ENCODE measurements around the gene C2CD4A.
"Not testable (repeated sequence)": the region's sequence is repeated elsewhere in the genome, so short reads cannot be mapped to it uniquely, and the experiment has no call there.

Gene C2CD4A

GRCh38 chr15:62035256-62035924, 31.4 kb upstream of the C2CD4A start:
- no peaks in the 10 kb centered on the region for H3K9me3 ChIP-seq (ENCODE audit: insufficient read depth, low read length)
- H3K36me3 ChIP-seq (ENCODE audit: insufficient read depth, insufficient read length, low read length), result no peaks in the 10 kb centered on the region
- no peak for DNase-seq (ENCODE audit: low read depth, low spot score)
- no peaks in the 10 kb centered on the region for H3K27me3 ChIP-seq (ENCODE audit: insufficient read depth, insufficient read length)
- no peak for TF ChIP-seq SUZ12 (IDR thresholded peaks at IDR 0.05; ENCODE audit: extremely low read depth, insufficient read depth, insufficient read length)
- TF ChIP-seq YY1 (IDR thresholded peaks at IDR 0.05; ENCODE audit: insufficient read depth, insufficient read length), result no peak
- no peak for TF ChIP-seq ZNF274 (IDR thresholded peaks at IDR 0.05; ENCODE audit: low read depth, low read length)
- H3K4me1 ChIP-seq (ENCODE audit: insufficient read depth, insufficient read length), result no peaks in the 10 kb centered on the region
- H3K4me3 ChIP-seq (ENCODE audit: insufficient read length, low read depth), result no peak overlapping the region
- H3K9ac ChIP-seq (ENCODE audit: insufficient read length, low read depth), result no peak overlapping the region

GRCh38 chr15:62046078-62046743, 20.6 kb upstream of the C2CD4A start:
- no peaks in the 10 kb centered on the region for H3K4me1 ChIP-seq (ENCODE audit: insufficient read depth, insufficient read length)
- no peak overlapping the region for H3K4me3 ChIP-seq (ENCODE audit: insufficient read length, low read depth)
- H3K36me3 ChIP-seq (ENCODE audit: insufficient read depth, insufficient read length, low read length), result no peaks in the 10 kb centered on the region
- no peak for DNase-seq (ENCODE audit: low read depth, low spot score)
- H3K27me3 ChIP-seq (ENCODE audit: insufficient read depth, insufficient read length), result no peaks in the 10 kb centered on the region
- TF ChIP-seq SUZ12 (IDR thresholded peaks at IDR 0.05; ENCODE audit: extremely low read depth, insufficient read depth, insufficient read length), result no peak
- TF ChIP-seq YY1 (IDR thresholded peaks at IDR 0.05; ENCODE audit: insufficient read depth, insufficient read length), result no peak
- no peak for TF ChIP-seq ZNF274 (IDR thresholded peaks at IDR 0.05; ENCODE audit: low read depth, low read length)
- no peak overlapping the region for H3K9ac ChIP-seq (ENCODE audit: insufficient read length, low read depth)
- no peaks in the 10 kb centered on the region for H3K9me3 ChIP-seq (ENCODE audit: insufficient read depth, low read length)

- no peaks in the 10 kb centered on the region for H3K4me1 ChIP-seq (ENCODE audit: insufficient read depth, insufficient read length)
- no peak overlapping the region for H3K4me3 ChIP-seq (ENCODE audit: insufficient read length, low read depth)
- H3K36me3 ChIP-seq (ENCODE audit: insufficient read depth, insufficient read length, low read length), result no peaks in the 10 kb centered on the region
- no peak overlapping the region for H3K9ac ChIP-seq (ENCODE audit: insufficient read length, low read depth)
- H3K9me3 ChIP-seq (ENCODE audit: insufficient read depth, low read length), result no peaks in the 10 kb centered on the region
- no peaks in the 10 kb centered on the region for H3K27me3 ChIP-seq (ENCODE audit: insufficient read depth, insufficient read length)
- no peak for DNase-seq (ENCODE audit: low read depth, low spot score)
- TF ChIP-seq ZNF274 (IDR thresholded peaks at IDR 0.05; ENCODE audit: low read depth, low read length), result no peak
- TF ChIP-seq YY1 (IDR thresholded peaks at IDR 0.05; ENCODE audit: insufficient read depth, insufficient read length), result no peak
- no peak for TF ChIP-seq SUZ12 (IDR thresholded peaks at IDR 0.05; ENCODE audit: extremely low read depth, insufficient read depth, insufficient read length)
Observed at GRCh38 chr15:62047282-62047827, 19.4 kb upstream of the C2CD4A start.

- H3K27me3 ChIP-seq (ENCODE audit: insufficient read depth, insufficient read length); DNase-seq (ENCODE audit: low read depth, low spot score); H3K9me3 ChIP-seq (ENCODE audit: insufficient read depth, low read length); H3K36me3 ChIP-seq (ENCODE audit: insufficient read depth, insufficient read length, low read length); H3K4me1 ChIP-seq (ENCODE audit: insufficient read depth, insufficient read length); H3K9ac ChIP-seq (ENCODE audit: insufficient read length, low read depth); H3K4me3 ChIP-seq (ENCODE audit: insufficient read length, low read depth): not testable (repeated sequence)
Observed at GRCh38 chr15:62048254-62048653, 18.5 kb upstream of the C2CD4A start.

GRCh38 chr15:62050115-62050514, 16.7 kb upstream of the C2CD4A start:
- Histone ChIP-seq H3K4me1 (ENCODE audit: insufficient read depth, insufficient read length) (no peaks in the 10 kb centered on the region), H3K9me3 (ENCODE audit: insufficient read depth, low read length) (no peaks in the 10 kb centered on the region), H3K4me3 (ENCODE audit: insufficient read length, low read depth) (no peak overlapping the region), H3K9ac (ENCODE audit: insufficient read length, low read depth) (no peak overlapping the region), H3K27me3 (ENCODE audit: insufficient read depth, insufficient read length) (no peaks in the 10 kb centered on the region), H3K36me3 (ENCODE audit: insufficient read depth, insufficient read length, low read length) (no peaks in the 10 kb centered on the region)
- no peak for TF ChIP-seq ZNF274 (IDR thresholded peaks at IDR 0.05; ENCODE audit: low read depth, low read length)
- no peak for TF ChIP-seq YY1 (IDR thresholded peaks at IDR 0.05; ENCODE audit: insufficient read depth, insufficient read length)
- no peak for TF ChIP-seq SUZ12 (IDR thresholded peaks at IDR 0.05; ENCODE audit: extremely low read depth, insufficient read depth, insufficient read length)
- DNase-seq (ENCODE audit: low read depth, low spot score), result no peak

- Histone ChIP-seq H3K36me3 (ENCODE audit: insufficient read depth, insufficient read length, low read length) (no peaks in the 10 kb centered on the region), H3K4me1 (ENCODE audit: insufficient read depth, insufficient read length) (no peaks in the 10 kb centered on the region), H3K27me3 (ENCODE audit: insufficient read depth, insufficient read length) (no peaks in the 10 kb centered on the region), H3K9ac (ENCODE audit: insufficient read length, low read depth) (no peak overlapping the region), H3K4me3 (ENCODE audit: insufficient read length, low read depth) (no peak overlapping the region), H3K9me3 (ENCODE audit: insufficient read depth, low read length) (no peaks in the 10 kb centered on the region)
- no peak for DNase-seq (ENCODE audit: low read depth, low spot score)
- TF ChIP-seq YY1 (IDR thresholded peaks at IDR 0.05; ENCODE audit: insufficient read depth, insufficient read length) (no peak), ZNF274 (IDR thresholded peaks at IDR 0.05; ENCODE audit: low read depth, low read length) (no peak), SUZ12 (IDR thresholded peaks at IDR 0.05; ENCODE audit: extremely low read depth, insufficient read depth, insufficient read length) (no peak)
Observed at GRCh38 chr15:62051166-62051565, 15.6 kb upstream of the C2CD4A start.

GRCh38 chr15:62052713-62053112, 14.1 kb upstream of the C2CD4A start:
- no peak overlapping the region for H3K4me3 ChIP-seq (ENCODE audit: insufficient read length, low read depth)
- TF ChIP-seq YY1 (IDR thresholded peaks at IDR 0.05; ENCODE audit: insufficient read depth, insufficient read length) (no peak), SUZ12 (IDR thresholded peaks at IDR 0.05; ENCODE audit: extremely low read depth, insufficient read depth, insufficient read length) (no peak), ZNF274 (IDR thresholded peaks at IDR 0.05; ENCODE audit: low read depth, low read length) (no peak)
- no peak for DNase-seq (ENCODE audit: low read depth, low spot score)
- H3K9ac ChIP-seq (ENCODE audit: insufficient read length, low read depth), result no peak overlapping the region
- H3K36me3 ChIP-seq (ENCODE audit: insufficient read depth, insufficient read length, low read length), result no peaks in the 10 kb centered on the region
- no peaks in the 10 kb centered on the region for H3K27me3 ChIP-seq (ENCODE audit: insufficient read depth, insufficient read length)
- H3K9me3 ChIP-seq (ENCODE audit: insufficient read depth, low read length), result no peaks in the 10 kb centered on the region
- H3K4me1 ChIP-seq (ENCODE audit: insufficient read depth, insufficient read length), result no peaks in the 10 kb centered on the region

Data from NT2/D1 (cell line).